Right hindlimb (tissue), 1 donor: ENCODE data around the gene NRXN2.

ENCODE experiments used
- DNase-seq: peaks from one replicate; pipeline ENCODE4 v3.0.0-alpha.2; 2018

The NRXN2 gene

DNA sequence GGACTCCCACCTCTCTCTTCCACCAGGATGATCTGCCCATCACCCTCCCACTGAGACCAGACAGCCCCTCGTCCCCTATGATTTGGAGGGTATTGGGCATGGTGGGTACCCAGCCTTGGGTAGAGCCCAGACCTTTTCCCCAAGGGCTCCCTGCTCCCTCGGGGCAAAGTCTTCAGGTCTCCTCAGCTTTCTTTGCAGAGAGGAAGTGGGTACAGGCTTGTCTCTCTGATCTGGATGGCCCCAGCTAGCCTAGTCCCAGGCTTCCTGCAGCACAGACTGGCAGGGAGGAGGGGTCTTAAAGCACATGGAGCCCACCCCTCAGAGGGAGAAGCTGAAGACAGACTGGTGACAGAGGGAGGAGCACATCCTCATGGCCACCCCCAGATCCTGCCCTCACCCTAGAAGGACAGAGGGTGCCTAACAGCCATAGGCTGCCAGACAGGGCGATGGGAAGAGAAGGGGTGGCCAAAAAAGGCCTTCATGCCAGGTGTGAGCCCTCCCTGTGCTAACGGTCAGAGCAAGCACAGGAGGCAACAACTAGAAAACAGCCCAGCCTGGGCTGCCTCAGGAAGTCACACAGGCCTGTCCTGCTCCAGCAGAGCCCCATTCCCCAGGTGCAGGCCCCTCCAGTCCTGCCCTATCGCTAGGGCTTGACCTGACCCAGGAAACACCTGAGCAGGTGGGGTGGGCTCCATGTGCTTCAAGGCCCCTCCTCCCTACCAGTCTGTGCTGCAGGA, 101.5 kb downstream of the NRXN2 start:
- DNase-seq = no peak

DNA sequence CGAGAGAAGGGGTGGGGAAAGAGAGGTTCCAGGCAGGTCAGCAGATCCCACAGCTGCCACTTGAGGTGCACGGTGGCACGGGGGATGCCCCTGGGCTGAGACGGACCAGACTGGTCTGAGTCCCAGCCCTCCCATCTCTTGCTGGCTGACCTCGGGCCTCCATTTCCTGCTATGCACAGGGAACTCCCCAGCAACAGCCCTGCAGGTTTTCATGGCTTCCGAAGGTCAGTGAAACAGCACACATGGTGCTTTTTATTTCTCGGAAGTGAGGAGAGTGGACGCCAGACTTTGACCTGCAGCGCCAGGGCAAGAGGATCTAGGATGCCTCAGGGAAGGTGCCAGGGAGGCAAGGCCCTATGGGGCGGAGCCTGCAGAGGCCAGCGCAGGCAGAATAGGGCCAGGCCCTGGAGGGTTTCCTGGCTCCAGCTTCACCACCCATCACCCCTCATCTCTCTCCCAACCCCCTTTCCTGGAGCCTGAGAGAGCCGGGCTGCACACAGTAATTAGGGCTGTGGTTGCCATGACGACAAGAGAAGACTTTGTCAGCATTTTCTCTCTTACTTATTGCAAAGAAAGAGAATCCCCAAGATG, 102.5 kb downstream of the NRXN2 start:
- DNase-seq = peak; percentile 80

DNA sequence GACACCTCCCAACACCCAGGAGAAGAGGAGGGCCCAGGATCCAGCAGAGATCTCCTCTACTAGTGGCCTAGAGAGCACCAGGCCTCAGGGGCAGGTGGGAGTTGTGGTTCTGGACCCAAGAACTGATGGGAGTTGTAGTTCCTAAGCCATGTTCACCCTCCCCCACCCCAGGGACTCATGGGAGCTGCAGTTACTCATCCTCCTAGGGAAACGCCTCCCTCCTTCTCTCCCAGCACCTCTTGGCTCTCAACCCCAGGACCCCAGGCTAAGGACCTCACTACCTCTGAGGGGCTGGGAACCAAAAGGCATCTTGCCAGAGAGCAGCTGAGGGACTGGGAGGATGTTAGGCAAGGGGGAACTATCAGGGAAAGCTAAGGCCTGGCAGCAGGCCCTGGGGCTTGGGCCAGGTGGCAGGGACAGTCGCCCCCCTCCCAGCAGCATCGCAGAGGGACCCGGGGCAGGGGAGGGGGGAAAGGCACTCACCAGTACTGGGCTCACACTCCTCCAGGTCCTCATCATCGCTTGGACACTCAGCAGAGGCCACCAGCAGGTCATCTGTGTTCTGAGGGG, 103.1 kb downstream of the NRXN2 start:
- peak; percentile 82 for DNase-seq

GRCh38 chr11:64619196-64619595, 103.8 kb downstream of the NRXN2 start:
- no peak for DNase-seq

GRCh38 chr11:64616817-64617216, 106.2 kb downstream of the NRXN2 start:
- DNase-seq = no peak

DNA sequence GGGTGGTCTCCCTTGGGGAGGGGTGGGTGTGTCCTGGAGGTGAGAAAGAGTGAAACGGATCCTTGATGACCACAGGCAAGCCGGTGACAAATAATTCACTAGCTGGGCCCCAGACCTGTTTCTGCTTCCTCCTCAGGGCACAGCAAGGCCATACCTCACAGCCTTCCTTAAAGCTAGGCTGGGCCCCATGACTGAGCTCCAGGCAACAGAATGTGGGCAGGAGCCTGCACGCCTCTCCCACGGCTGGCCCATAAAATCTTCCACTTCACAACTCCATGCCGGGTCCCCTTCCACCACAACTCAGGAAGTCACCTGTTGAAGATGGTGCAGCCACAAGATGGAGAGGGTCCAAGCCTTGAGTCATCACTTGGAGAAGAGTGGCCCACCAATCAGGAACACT, 108.1 kb downstream of the NRXN2 start:
- DNase-seq = no peak

DNA sequence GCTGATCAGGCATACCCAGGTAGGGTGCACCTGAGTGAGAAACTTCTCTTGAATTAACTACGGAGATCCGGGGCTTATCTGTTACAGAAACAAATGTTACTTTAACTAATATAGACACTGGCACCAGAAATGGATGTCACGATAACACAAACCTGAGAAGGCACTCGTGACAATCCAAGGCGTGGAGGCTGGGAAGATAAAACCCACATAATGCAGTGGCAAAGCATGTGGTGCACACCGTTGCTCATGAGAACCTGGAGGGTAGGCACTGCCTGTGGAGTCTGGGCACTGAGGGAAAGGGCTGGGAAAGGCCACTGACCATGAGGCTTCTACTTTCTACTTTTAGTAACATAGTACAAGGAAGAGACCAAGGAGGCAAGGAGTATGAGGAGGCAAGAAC, 109.3 kb downstream of the NRXN2 start:
- DNase-seq = no peak

- no peak for DNase-seq
Observed at GRCh38 chr11:64611869-64612646, 110.9 kb downstream of the NRXN2 start.

GRCh38 chr11:64611176-64611575, 111.8 kb downstream of the NRXN2 start:
- DNase-seq = no peak

DNA sequence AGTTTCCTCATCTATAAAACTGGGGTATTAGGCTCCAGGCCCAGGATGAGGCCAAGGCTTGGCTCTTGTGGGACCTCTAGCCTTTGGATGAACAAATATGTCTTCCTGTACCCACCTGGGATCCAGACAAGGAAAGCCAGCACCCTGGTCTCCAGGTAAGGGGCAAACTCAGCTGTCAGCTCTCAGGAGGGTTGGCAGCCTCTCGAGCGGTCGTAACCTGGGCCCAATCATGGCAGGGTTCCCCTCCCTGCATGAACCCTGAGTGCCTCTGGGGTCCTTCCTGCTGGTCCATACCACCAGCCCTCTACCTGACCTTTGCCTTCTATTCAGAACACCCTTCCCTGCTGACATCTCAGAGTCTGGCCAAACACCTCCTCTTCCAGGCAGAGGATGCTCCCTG, 112.4 kb downstream of the NRXN2 start:
- no peak for DNase-seq

DNA sequence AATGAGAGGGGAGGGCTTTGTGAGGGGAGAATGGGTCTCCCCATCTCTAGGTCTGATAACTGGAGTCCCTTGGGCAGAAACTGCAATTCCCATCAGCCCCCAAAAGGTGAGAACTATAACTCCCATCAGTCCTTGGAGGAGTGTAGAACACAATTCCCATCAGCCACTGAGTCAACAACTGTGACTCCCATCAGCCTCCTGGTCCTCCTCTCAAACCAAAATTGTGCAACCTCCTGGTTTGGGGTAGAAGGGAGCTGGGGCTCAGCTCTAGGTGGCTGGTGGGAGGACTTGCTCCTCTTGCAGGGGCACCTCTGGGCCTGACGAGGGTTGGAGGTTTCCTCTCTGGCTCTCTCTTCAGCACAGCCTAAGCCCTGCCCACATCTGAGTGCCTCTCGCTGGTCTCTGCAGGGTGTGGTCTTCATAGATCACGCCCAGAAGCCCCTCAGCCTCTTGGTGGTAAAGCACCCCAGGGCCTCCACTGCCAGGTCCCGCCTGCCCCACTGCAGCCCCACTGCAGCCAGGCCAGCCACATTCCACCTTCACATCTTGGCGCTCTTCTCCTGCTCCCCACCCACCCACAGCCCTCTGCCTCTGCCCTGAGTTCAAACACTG, 113.5 kb downstream of the NRXN2 start:
- DNase-seq = no peak

- DNase-seq = no peak
Observed at GRCh38 chr11:64608636-64609035, 114.4 kb downstream of the NRXN2 start.

DNA sequence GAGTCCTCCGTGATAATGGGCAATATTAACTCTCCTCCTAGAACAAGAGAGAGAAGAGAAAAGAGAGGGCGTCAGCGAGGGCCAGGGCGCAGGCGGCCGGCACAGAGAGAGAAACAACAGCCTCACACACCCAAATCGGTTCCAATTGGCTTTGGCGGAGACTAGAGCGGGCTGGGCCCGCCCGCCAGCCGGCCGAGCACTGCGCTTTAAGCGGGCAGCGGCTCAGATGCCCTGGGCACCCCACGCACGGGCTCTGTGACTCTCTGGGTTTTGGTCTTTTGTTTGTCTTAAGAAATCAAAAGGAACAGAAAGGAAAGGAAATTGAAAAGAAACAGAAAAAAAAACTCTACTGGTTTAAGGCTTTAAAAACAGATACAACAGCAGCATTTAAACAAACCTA, 115.0 kb downstream of the NRXN2 start:
- peak; percentile 53 for DNase-seq

GRCh38 chr11:64607381-64607985, 115.5 kb downstream of the NRXN2 start:
- no peak for DNase-seq

GRCh38 chr11:64606796-64607380, 116.1 kb downstream of the NRXN2 start:
- no peak for DNase-seq

DNA sequence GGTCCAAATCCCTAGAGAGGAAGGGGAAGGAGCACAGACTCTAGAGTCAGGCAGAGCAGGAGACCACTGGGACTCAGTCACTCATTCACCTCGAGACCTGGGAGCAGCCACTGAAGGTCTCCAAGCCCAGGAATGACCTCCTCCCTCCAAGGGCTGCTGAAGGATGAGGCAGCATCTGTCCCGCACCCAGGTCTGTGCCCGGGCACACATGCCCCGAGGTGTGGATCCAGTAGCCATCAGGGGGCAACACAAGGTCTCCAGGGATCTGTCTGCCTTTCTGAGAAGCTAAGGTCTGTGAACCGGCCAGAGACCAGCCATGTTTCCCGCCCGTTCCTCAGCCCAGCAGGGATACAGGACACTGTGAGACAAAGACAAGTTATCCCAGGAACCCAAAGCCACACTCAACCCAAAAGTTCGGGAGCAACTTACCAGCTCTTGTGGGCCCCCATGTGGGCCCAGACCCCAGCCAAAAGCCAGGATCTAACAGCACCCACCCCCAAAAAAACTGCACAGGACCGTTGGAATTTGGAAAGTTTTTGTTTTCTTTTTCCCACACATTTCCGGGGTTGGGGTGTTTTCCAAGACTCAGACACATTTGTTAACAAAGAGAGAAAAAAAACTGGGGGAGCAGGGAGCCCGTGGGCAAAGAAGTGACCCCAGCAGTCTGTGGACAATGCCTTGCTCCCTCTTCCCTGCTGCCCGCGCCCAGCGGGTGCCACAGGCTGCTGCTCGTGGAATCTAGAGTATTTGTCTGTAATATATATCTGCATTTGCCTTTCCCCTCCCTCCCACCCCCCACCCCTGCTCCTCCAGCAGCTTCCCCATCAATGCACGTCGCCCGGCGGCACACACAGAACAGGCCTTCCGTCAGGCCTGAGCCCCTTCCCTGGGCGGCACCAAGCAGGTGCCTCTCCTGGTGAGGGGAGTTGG, 117.1 kb downstream of the NRXN2 start:
- DNase-seq = no peak

DNA sequence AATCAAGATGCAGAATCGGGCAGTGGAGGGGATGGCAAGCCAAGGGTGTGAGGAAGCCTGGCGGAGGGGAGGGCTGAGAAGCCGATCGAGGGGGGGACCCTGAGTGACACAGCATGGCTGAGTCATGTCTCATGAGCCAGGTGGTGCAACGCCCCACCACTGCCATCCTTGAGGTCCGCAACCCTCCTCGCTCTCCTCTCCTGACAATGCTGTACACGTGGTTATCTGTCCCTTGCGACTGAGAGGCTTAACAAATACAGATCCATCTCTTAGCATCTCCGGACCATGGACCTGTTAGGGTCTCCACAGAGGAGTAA, 117.8 kb downstream of the NRXN2 start:
- no peak for DNase-seq

- DNase-seq = no peak
Observed at GRCh38 chr11:64604458-64605243, 118.3 kb downstream of the NRXN2 start.

- DNase-seq = no peak
Observed at GRCh38 chr11:64603411-64604110, 119.4 kb downstream of the NRXN2 start.
